HG03378 (cell line): ENCODE measurements around the gene GPR17.

Experiments
- ATAC-seq: cut with Tn5 transposase; IDR thresholded peaks from one replicate; pipeline ENCODE4 v1.9.1; 2021; ENCODE audit warnings: mild to moderate bottlenecking, moderate library complexity; ENCODE audit not compliant: unreplicated experiment

Gene GPR17

GRCh38 chr2:127652786-127653357, 6.9 kb downstream of the GPR17 start:
- no peak for ATAC-seq

DNA sequence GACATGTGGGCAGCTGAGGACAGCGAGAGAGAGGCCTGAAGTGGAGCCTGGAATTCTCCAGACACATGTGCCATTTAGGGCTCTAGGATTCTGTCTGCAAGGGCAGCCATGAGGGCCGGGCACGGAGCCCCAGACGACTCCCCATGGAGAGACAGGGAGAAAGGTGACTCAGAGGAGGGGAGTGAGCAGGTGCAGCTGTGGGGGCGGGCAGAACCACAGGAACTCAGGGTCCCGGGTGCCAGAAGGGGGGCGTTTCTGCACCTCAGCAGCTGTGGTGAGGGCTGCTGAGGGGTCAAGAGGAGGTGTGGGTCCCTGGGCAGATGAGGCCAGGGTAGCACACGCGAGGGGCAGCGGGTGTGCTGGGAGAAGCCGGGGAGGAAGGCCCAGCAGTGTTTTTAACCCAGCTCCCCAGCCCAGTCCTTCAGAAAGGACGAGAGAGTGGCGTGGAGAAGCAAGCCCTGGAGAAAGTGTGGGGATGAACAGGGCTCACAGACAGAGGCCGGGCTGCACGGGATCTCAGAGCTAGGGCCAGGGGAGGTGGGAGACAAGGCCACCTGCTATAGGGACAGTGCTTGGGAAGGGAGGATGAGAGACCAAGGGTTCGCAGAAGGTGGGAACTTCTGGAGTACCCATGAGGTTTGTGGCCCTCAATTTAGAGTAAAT, 7.6 kb downstream of the GPR17 start:
- ATAC-seq = no peak

DNA sequence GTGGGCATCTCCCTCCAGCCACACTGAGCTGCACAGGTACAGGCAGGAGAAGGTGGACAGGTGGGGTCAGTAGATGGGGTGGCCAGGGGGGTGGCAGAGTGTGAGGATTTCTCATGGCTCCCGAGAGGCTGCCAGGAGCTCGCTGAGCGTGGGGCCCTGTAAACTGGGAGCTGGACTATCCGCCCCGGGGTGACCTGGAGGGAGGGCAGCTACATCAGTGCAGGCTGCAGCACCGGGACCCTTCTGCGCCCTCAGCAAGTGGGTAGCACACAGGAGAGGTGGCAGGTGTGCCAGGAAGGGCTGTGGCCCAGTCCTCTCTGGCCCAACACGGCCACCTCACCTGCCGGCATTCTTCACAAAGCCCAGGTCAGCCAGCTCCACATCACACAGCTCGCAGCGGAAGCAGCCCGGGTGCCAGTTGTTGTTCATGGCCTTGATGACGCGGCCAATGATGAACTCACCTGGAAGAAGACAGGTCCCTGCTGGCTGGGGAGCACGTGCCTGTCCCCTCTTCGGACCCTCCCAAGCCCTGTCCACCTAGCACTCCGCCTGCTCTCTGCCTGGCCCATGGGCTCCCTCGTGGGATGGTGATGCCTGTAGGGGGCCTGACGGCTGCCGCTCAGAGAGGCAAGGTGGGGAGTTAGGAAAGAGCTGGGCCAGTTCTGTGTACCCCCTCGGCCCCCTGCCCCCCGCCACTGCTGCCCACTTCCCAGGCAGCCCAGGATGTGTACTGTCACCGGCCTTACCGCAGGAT, 8.3 kb downstream of the GPR17 start:
- ATAC-seq = no peak

DNA sequence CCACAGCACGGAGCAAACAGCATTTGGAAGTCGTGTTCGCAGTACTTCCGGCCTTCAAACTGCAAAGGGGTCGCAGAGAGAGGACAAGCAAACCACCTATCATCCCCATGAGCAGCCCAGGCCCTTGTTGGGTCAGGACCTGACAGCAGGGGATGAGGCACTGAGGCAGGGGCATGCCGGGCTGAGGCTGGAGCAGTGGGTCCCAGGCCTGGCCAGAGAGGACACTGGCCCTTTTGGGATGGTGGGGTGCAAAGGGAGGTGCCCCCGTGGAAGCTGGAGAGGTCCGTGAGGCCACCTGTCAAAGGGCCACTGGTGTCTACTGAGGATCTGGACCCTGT, 8.9 kb downstream of the GPR17 start:
- no peak for ATAC-seq

- ATAC-seq = no peak
These were observed 9.5 kb downstream of the GPR17 start for GRCh38 chr2:127655209-127656073.

- no peak for ATAC-seq
These were observed 10.7 kb downstream of the GPR17 start for GRCh38 chr2:127656569-127657231.

DNA sequence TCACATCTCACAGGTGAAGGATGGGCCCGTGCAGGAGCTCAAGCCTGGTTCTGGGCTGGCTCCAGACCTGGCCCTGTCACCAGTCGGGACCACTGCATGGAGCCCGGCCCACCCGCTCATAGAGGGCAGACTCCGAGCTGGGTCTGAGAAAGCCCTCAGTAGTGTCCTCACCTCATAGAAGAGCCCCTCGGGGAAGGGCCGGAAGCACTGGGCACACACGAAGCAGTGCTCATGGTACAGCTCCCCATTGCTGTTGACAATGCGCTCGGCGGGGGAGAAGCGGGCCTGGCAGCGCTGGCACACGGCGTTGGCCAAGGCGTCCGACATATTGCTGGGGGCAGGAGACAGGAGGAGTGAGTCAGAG, 11.3 kb downstream of the GPR17 start:
- ATAC-seq = no peak

DNA sequence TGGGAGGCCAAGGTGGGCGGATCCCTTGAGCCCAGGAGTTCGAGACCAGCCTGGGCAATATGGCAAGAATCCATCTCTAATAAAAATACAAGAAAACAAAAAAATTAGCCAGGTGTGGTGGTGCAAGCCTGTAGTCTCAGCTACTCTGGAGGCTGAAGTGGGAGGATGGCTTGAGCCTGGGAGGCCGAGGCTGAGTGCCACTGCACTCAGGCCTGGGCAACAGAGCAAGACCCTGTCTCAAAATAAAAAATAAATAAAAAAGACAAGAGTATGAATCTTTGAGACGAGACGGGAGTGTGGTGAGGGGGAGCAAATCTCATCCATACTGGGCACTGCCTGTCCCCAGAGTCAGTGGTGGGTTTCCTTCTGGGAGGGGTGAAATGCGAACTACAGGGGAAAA, 12.2 kb downstream of the GPR17 start:
- no peak for ATAC-seq

DNA sequence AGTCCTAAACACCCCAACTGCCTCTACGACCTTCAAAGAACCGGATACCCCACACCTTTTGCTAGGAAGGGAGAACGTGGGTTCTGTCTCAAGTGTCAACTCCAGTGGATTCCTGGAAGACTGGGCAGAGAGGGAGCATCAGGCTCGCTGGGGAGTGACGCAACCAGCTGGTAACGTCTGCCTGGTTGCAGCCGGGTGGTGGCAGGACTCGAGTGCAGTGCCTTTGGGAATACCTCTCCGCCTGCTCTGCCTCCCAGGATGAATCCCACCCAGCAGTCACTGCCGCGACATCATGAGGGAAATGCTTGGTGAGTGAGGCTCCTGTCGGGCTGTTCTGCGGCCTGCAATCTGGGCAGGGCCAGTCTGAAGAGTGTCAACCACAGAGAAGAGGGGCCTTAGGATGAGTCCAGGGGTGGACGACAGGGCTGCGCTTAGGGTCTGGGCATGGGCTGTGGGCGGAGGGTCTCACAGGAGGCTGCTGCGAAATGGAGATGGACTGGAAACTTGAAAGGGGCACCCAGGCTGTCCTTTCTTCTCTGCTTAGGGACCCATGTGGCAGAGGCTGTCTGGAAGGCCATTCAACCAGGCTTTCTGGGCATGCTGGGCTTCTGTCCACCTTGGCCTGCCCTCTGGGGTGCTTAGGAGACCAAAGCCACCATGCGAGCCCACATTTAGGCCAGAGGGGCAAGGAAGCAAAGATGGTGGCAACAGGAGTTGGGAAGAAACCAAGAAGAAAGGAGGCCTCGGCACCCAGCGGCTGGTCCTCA, 12.9 kb downstream of the GPR17 start:
- ATAC-seq = no peak

GRCh38 chr2:127659408-127660290, 13.7 kb downstream of the GPR17 start:
- ATAC-seq = no peak

- no peak for ATAC-seq
These were observed 14.3 kb downstream of the GPR17 start for GRCh38 chr2:127660291-127660578.

- no peak for ATAC-seq
These were observed 15.2 kb downstream of the GPR17 start for GRCh38 chr2:127661072-127661649.

- no peak for ATAC-seq
These were observed 16.1 kb downstream of the GPR17 start for GRCh38 chr2:127661949-127662510.

DNA sequence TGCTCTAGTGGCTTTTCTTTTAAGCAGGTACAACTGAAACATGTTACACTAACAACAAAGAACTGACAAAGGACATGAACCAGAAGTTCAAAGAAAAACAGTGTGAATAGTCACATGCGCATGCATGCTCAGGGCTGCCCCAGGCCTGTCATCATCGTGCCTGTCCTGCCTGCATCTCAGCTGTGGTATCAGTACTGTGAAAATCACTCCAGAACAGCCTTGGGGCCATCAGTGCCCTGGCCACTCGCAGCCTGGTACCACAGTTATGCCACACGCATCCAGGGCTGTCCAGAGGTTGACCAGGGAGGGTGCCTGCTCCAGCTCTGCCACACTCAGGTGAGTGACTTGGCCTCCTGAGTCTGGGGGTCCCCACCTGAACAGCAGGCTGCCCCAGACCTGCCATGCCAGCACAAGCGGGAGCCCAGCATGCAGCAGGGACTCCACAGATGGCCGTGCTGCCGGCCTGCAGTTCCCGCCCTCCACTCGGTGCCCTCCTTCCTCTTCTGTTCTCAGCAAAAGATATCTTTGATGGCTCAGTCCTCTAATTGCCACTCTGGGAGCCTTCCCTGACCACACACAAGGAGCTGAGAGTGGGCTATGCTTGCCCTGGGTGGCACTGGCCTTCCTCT, 17.1 kb downstream of the GPR17 start:
- ATAC-seq = no peak

DNA sequence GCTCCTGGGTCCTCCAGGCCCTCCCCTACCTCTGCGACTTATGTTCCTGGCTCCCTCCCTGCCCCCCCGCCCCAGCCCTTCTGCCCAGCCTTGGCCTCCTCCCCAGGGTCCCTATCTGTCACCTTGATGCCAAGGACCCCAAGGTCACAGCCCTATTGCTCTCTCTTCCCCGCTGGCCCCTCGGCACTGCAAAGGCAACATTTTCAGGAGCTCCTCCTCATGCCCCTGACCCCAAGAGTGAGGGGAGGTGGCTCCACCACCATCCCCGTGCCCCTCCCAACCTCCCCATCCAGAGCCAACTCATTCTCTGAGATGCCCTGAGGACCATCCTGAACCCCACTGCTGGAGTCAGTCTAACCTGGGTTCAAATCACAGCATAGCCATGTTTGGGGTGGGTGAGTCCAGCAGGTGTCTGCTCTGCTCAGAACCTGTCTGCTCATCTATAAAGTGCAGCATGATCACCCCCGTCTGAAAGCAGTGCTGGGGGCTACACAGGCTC, 17.7 kb downstream of the GPR17 start:
- no peak for ATAC-seq

- no peak for ATAC-seq
These were observed 18.3 kb downstream of the GPR17 start for GRCh38 chr2:127664065-127664894.

DNA sequence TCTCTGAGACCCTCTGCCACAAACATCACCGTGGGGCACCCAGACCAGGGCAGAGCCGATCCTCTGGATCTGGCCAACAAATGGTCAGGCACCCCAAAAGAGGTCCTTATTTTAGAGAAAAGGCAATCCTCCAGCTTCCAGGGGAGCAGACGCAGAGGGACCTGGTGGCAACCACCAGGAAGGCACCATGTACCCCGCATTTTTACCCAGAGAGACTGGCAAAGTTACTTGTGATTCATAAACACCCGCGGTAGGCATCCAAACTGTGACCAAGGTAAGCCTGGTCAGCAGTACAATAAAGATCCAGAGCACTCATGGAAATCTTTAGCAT, 18.9 kb downstream of the GPR17 start:
- ATAC-seq = no peak
